Neural cell (in vitro differentiated cells): ENCODE results near the gene DRAM1. TPM values are rescaled to one million over a fixed set of nuclear protein-coding genes. Genes with fewer than 3 reads are reported as not detected.

ENCODE experiments used
- H2AFZ ChIP-seq: fragments of 200-600, 300-800 bp; sonication (generic), shearing (Covaris generic); 2 replicates; pipeline ENCODE4 v1.6.0; 2014; ENCODE audit warnings: low read depth, mild to moderate bottlenecking, antibody characterized with exemption, low read length, moderate library complexity
- H3F3A ChIP-seq: fragments of 200-600 bp; shearing (Covaris generic); 2 replicates; pipeline ENCODE4 v1.6.1; 2016; ENCODE audit warnings: mild to moderate bottlenecking, moderate library complexity, mixed read lengths, antibody characterized with exemption, low read length; ENCODE audit not compliant: insufficient read depth, poor library complexity, severe bottlenecking
- H3K27ac ChIP-seq: fragments of 200-600, 300-800 bp; sonication (generic), shearing (Covaris generic); 2 replicates; pipeline ENCODE4 v1.5.1; 2014; ENCODE audit warnings: mild to moderate bottlenecking, low read length, moderate library complexity
- H3K27me3 ChIP-seq: fragments of 300-800, 200-600 bp; sonication (generic), shearing (Covaris generic); 2 replicates; pipeline ENCODE4 v1.6.0; 2014; ENCODE audit warnings: mild to moderate bottlenecking, low read depth, low read length, moderate library complexity; ENCODE audit not compliant: insufficient read depth
- H3K36me3 ChIP-seq: fragments of 300-800, 200-600 bp; sonication (generic), shearing (Covaris generic); 2 replicates; pipeline ENCODE4 v1.5.1; 2014; ENCODE audit warnings: mild to moderate bottlenecking, antibody characterized with exemption, low read length, moderate library complexity; ENCODE audit not compliant: insufficient read depth
- H3K4me2 ChIP-seq: fragments of 300-800, 200-600 bp; sonication (generic), shearing (Covaris generic); 2 replicates; pipeline ENCODE4 v1.6.0; 2014; ENCODE audit warnings: mild to moderate bottlenecking, low read length
- H3K4me3 ChIP-seq: fragments of 300-800, 200-600 bp; sonication (generic), shearing (Covaris generic); 2 replicates; pipeline ENCODE4 v1.5.1; 2014; ENCODE audit warnings: mild to moderate bottlenecking, low read length, moderate library complexity
- H3K79me2 ChIP-seq: fragments of 200-600 bp; shearing (Covaris generic); replicated peaks from 2 replicates; pipeline ENCODE4 v1.6.0; 2014; ENCODE audit warnings: mild to moderate bottlenecking, low read length, moderate library complexity; ENCODE audit not compliant: insufficient read depth
- H3K9ac ChIP-seq: fragments of 300-800, 200-600 bp; sonication (generic), shearing (Covaris generic); 2 replicates; pipeline ENCODE4 v1.6.1; 2016; ENCODE audit warnings: mild to moderate bottlenecking, low read length, mixed read lengths
- H3K9me2 ChIP-seq: fragments of 200-600 bp; shearing (Covaris generic); 2 replicates; pipeline ENCODE4 v1.6.1; 2016; ENCODE audit warnings: mild to moderate bottlenecking, low read length, mixed read lengths; ENCODE audit not compliant: insufficient read depth
- H3K9me3 ChIP-seq: fragments of 200-600, 300-800 bp; sonication (generic), shearing (Covaris generic); 2 replicates; pipeline ENCODE4 v1.6.1; 2016; ENCODE audit warnings: mild to moderate bottlenecking, mixed run types, low read length, moderate library complexity, mixed read lengths
- H4K20me1 ChIP-seq: fragments of 200-600 bp; shearing (Covaris generic); 2 replicates; pipeline ENCODE4 v1.6.1; 2016; ENCODE audit warnings: mild to moderate bottlenecking, mixed run types; ENCODE audit not compliant: insufficient read depth
- EP300 ChIP-seq: fragments of 450-650 bp; conservative IDR thresholded peaks from 2 replicates; pipeline ENCODE4 v1.6.1; 2014; ENCODE audit warnings: antibody characterized with exemption, mild to moderate bottlenecking, moderate library complexity; ENCODE audit not compliant: poor library complexity, severe bottlenecking
- EZH2 ChIP-seq: fragments of 200-600, 300-800 bp; shearing (Covaris generic), sonication (generic); IDR thresholded peaks from 2 replicates; pipeline ENCODE4 v1.6.1; 2014; ENCODE audit warnings: antibody characterized with exemption, low read length, borderline replicate concordance, mild to moderate bottlenecking; ENCODE audit not compliant: insufficient read depth, poor library complexity, severe bottlenecking
- MXI1 ChIP-seq: fragments of 450-650 bp; conservative IDR thresholded peaks from 2 replicates; pipeline ENCODE4 v1.6.1; 2014; ENCODE audit warnings: antibody characterized with exemption, mild to moderate bottlenecking; ENCODE audit not compliant: poor library complexity, severe bottlenecking
- POLR2AphosphoS5 ChIP-seq: IDR thresholded peaks from 2 replicates; pipeline ENCODE4 v1.6.1; 2012
- RAD21 ChIP-seq: fragments of 450-650 bp; conservative IDR thresholded peaks from 2 replicates; pipeline ENCODE4 v1.6.1; 2014; ENCODE audit warnings: antibody characterized with exemption, mild to moderate bottlenecking, moderate library complexity
- SMC3 ChIP-seq: fragments of 450-650 bp; conservative IDR thresholded peaks from 2 replicates; pipeline ENCODE4 v1.6.1; 2014; ENCODE audit warnings: antibody characterized with exemption, mild to moderate bottlenecking, moderate library complexity; ENCODE audit not compliant: poor library complexity
- TAF1 ChIP-seq: IDR thresholded peaks from 2 replicates; pipeline ENCODE4 v1.6.1; 2012; ENCODE audit warnings: low read depth
- polyA plus RNA-seq: library from polyadenylated mRNA; depleted of rRNA; stranded (reverse); fragments of >200 nt; gene quantifications from 2 replicates; pipeline ENCODE4 v1.2.3, GENCODE V29; 2014
- TF ChIP-seq, protein P1 (sequence below): IDR thresholded peaks from 2 replicates; pipeline ENCODE4 v1.6.1; 2012; ENCODE audit warnings: borderline replicate concordance
- TF ChIP-seq, protein P2 (sequence below): fragments of 450-650 bp; IDR thresholded peaks from 2 replicates; pipeline ENCODE4 v1.5.1; 2014; ENCODE audit warnings: antibody characterized with exemption, mild to moderate bottlenecking, moderate library complexity; ENCODE audit not compliant: poor library complexity, severe bottlenecking

DRAM1 gene
- polyA plus RNA-seq, 1 donor from 2014 or later, result 0.17 TPM

DNA sequence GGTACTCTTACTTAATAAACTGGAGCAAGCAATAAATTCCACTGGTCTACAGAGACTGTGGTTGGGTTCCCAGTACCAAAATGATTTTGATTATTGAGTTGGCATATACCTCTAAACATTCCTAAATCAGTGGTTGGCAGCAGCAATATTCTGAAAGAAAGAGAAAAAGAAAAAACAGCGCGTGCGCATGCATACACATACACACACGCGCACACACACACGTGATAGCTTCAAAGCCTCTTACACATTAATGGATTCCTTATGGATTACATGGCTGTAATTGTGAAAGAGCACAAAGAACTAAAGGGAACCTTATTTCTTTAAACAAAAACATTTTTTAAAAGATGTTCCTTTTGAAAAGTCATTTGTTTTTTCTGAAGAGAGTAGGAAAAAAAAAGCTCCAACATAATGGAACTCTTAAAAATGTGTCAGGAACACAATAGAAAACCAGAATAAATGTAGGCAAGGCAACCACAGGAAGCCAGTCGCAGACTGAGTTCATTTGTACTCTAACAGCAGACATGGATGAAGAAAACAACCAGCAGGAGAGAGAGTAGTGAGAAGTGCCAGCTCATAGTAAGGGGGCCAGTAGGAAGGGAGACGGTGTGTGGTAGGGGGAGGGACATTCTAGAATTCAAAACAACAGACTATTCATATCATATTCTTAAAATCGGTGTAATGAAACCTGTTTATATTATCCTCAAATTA lies 80.0 kb downstream of the DRAM1 start:
- Histone ChIP-seq H3K4me2 (no peak overlapping the region), H3K27ac (no peak overlapping the region)
- TF ChIP-seq RAD21 (no peak), TAF1 (no peak)

DNA sequence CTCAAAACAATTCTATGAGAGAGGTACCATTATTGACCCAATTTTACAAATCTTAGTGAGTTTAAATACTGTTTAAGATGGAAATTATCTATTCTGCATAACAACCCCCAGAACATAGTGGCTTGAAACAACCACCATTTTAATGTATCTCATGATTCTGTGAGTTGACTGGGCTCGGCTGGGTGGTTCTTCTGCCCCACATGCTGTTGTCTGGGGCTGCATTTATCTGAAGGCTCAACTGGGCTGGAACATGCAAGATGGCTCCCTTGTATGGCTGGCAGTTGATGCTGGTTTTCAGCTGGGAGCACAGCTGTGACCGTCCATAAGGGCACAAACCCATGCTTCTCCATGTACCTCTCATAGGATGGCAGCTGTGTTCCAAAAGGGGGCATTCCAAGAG lies 82.2 kb downstream of the DRAM1 start:
- Histone ChIP-seq H3K4me2 (no peak overlapping the region), H3K9me2 (no peaks in the 10 kb centered on the region), H4K20me1 (no peaks in the 10 kb centered on the region), H3K9ac (no peak overlapping the region), H3K4me3 (no peak overlapping the region), H3K36me3 (no peaks in the 10 kb centered on the region), H2AFZ (no peak overlapping the region), H3F3A (no peaks in the 10 kb centered on the region), H3K9me3 (no peaks in the 10 kb centered on the region), H3K27ac (no peak overlapping the region), H3K27me3 (no peaks in the 10 kb centered on the region), H3K79me2 (no peaks in the 10 kb centered on the region)
- TF ChIP-seq, protein P1, sequence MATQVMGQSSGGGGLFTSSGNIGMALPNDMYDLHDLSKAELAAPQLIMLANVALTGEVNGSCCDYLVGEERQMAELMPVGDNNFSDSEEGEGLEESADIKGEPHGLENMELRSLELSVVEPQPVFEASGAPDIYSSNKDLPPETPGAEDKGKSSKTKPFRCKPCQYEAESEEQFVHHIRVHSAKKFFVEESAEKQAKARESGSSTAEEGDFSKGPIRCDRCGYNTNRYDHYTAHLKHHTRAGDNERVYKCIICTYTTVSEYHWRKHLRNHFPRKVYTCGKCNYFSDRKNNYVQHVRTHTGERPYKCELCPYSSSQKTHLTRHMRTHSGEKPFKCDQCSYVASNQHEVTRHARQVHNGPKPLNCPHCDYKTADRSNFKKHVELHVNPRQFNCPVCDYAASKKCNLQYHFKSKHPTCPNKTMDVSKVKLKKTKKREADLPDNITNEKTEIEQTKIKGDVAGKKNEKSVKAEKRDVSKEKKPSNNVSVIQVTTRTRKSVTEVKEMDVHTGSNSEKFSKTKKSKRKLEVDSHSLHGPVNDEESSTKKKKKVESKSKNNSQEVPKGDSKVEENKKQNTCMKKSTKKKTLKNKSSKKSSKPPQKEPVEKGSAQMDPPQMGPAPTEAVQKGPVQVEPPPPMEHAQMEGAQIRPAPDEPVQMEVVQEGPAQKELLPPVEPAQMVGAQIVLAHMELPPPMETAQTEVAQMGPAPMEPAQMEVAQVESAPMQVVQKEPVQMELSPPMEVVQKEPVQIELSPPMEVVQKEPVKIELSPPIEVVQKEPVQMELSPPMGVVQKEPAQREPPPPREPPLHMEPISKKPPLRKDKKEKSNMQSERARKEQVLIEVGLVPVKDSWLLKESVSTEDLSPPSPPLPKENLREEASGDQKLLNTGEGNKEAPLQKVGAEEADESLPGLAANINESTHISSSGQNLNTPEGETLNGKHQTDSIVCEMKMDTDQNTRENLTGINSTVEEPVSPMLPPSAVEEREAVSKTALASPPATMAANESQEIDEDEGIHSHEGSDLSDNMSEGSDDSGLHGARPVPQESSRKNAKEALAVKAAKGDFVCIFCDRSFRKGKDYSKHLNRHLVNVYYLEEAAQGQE, result no peak
- TF ChIP-seq TAF1, result no peak
- no peak for TF ChIP-seq POLR2AphosphoS5
- TF ChIP-seq EZH2, result no peak
- TF ChIP-seq MXI1, result no peak
- TF ChIP-seq, protein P2, sequence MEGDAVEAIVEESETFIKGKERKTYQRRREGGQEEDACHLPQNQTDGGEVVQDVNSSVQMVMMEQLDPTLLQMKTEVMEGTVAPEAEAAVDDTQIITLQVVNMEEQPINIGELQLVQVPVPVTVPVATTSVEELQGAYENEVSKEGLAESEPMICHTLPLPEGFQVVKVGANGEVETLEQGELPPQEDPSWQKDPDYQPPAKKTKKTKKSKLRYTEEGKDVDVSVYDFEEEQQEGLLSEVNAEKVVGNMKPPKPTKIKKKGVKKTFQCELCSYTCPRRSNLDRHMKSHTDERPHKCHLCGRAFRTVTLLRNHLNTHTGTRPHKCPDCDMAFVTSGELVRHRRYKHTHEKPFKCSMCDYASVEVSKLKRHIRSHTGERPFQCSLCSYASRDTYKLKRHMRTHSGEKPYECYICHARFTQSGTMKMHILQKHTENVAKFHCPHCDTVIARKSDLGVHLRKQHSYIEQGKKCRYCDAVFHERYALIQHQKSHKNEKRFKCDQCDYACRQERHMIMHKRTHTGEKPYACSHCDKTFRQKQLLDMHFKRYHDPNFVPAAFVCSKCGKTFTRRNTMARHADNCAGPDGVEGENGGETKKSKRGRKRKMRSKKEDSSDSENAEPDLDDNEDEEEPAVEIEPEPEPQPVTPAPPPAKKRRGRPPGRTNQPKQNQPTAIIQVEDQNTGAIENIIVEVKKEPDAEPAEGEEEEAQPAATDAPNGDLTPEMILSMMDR, result no peak
- TF ChIP-seq RAD21, result no peak
- TF ChIP-seq SMC3, result no peak
- no peak for TF ChIP-seq EP300

More for the DNA sequence above, 80.0 kb downstream of the DRAM1 start:
- no peaks in the 10 kb centered on the region for H3K9me3 ChIP-seq
- no peaks in the 10 kb centered on the region for H3K36me3 ChIP-seq
- H3K9me2 ChIP-seq, result no peaks in the 10 kb centered on the region
- no peak overlapping the region for H2AFZ ChIP-seq
- H3F3A ChIP-seq, result no peaks in the 10 kb centered on the region
- no peaks in the 10 kb centered on the region for H3K79me2 ChIP-seq
- H3K27me3 ChIP-seq, result no peaks in the 10 kb centered on the region
- no peaks in the 10 kb centered on the region for H4K20me1 ChIP-seq
- no peak overlapping the region for H3K9ac ChIP-seq
- H3K4me3 ChIP-seq, result no peak overlapping the region
